PFSK-1 (cell line): ENCODE measurements around the gene MSGN1.

Experiments used
- FOXP2 ChIP-seq: optimal IDR thresholded peaks from 2 replicates; pipeline ENCODE3; 2011; ENCODE audit warnings: borderline replicate concordance, control low read depth, inconsistent platforms; ENCODE audit not compliant: insufficient read depth; ENCODE audit errors: extremely low read length, extremely low read depth
- POLR2AphosphoS5 ChIP-seq: IDR thresholded peaks from 2 replicates; pipeline ENCODE4 v1.6.1; 2012; ENCODE audit warnings: low read depth, mild to moderate bottlenecking, control low read depth, low read length, moderate library complexity
- SIN3A ChIP-seq: IDR thresholded peaks from 2 replicates; pipeline ENCODE4 v1.6.1; 2012; ENCODE audit warnings: mild to moderate bottlenecking, low read length, moderate library complexity, borderline replicate concordance; ENCODE audit not compliant: insufficient read depth
- TAF1 ChIP-seq: IDR thresholded peaks from 2 replicates; pipeline ENCODE4 v1.6.1; 2012; ENCODE audit warnings: low read length, control low read depth, borderline replicate concordance; ENCODE audit not compliant: insufficient read depth
- TF ChIP-seq, protein P1 (sequence below), 2 experiments: IDR thresholded peaks; 2 replicates each; pipeline versions ENCODE4 v1.6.1 to v1.8.0; 2011 to 2012; ENCODE audit warnings: low read depth in 2 of 2, low read length in 2 of 2, control low read depth in 1 of 2, inconsistent platforms in 1 of 2, mild to moderate bottlenecking in 1 of 2, moderate library complexity in 1 of 2; ENCODE audit not compliant: insufficient read depth in 1 of 2

DNA sequence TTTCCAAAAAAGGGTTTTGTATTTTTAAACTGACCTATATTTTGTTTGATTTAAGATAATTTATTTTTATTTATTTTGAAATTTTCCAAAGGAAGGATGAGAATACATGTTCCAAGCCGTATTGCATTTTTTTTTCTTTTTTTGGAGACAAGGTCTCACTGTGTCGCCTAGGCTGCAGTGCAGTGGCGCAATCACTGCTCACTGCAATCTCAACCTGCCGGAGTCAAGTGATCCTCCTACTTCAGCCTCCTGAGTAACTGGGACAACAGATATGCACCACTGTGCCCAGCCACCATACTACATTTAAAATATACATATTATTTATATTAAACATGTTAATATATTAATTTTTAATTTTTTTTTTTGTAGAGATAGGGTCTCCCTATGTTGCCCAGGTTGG is 47.4 kb upstream of the MSGN1 start:
- TF ChIP-seq, protein P1, sequence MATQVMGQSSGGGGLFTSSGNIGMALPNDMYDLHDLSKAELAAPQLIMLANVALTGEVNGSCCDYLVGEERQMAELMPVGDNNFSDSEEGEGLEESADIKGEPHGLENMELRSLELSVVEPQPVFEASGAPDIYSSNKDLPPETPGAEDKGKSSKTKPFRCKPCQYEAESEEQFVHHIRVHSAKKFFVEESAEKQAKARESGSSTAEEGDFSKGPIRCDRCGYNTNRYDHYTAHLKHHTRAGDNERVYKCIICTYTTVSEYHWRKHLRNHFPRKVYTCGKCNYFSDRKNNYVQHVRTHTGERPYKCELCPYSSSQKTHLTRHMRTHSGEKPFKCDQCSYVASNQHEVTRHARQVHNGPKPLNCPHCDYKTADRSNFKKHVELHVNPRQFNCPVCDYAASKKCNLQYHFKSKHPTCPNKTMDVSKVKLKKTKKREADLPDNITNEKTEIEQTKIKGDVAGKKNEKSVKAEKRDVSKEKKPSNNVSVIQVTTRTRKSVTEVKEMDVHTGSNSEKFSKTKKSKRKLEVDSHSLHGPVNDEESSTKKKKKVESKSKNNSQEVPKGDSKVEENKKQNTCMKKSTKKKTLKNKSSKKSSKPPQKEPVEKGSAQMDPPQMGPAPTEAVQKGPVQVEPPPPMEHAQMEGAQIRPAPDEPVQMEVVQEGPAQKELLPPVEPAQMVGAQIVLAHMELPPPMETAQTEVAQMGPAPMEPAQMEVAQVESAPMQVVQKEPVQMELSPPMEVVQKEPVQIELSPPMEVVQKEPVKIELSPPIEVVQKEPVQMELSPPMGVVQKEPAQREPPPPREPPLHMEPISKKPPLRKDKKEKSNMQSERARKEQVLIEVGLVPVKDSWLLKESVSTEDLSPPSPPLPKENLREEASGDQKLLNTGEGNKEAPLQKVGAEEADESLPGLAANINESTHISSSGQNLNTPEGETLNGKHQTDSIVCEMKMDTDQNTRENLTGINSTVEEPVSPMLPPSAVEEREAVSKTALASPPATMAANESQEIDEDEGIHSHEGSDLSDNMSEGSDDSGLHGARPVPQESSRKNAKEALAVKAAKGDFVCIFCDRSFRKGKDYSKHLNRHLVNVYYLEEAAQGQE (IDR thresholded peaks at IDR 0.05; ENCODE audit: insufficient read depth in 1 of 2, low read depth in 2 of 2, low read length in 2 of 2): no peak
- TF ChIP-seq POLR2AphosphoS5 (no peak), TAF1 (no peak), FOXP2 (no peak), SIN3A (no peak)
